CD4-positive, alpha-beta T cell treated with Interleukin-6 for 4 hours (primary cell): ENCODE data around the gene SUMF1.

ENCODE experiments used
- DNase-seq: peaks from one replicate; pipeline ENCODE4 v3.0.0-alpha.2; 2020; ENCODE audit warnings: mixed read lengths

The SUMF1 gene

GRCh38 chr3:4411236-4411635 lies 55.8 kb downstream of the SUMF1 start:
- no peak for DNase-seq

- DNase-seq: no peak
Observed at GRCh38 chr3:4410606-4411005, 56.5 kb downstream of the SUMF1 start.

- DNase-seq: no peak
Observed at GRCh38 chr3:4409971-4410573, 57.0 kb downstream of the SUMF1 start.

- DNase-seq: no peak
Observed at GRCh38 chr3:4409415-4409814, 57.7 kb downstream of the SUMF1 start.

GRCh38 chr3:4408958-4409357 lies 58.1 kb downstream of the SUMF1 start:
- DNase-seq: no peak

- DNase-seq: no peak
Observed at GRCh38 chr3:4407941-4408340, 59.1 kb downstream of the SUMF1 start.

GRCh38 chr3:4406746-4407568 lies 60.1 kb downstream of the SUMF1 start:
- no peak for DNase-seq

GRCh38 chr3:4404881-4405280 lies 62.2 kb downstream of the SUMF1 start:
- no peak for DNase-seq

- DNase-seq: no peak
Observed at GRCh38 chr3:4401441-4401840, 65.6 kb downstream of the SUMF1 start.

GRCh38 chr3:4399476-4399875 lies 67.6 kb downstream of the SUMF1 start:
- DNase-seq: no peak

- DNase-seq: no peak
Observed at GRCh38 chr3:4398941-4399245, 68.2 kb downstream of the SUMF1 start.

GRCh38 chr3:4398120-4398940 lies 68.7 kb downstream of the SUMF1 start:
- DNase-seq: no peak

GRCh38 chr3:4397466-4397865 lies 69.6 kb downstream of the SUMF1 start:
- no peak for DNase-seq

- no peak for DNase-seq
Observed at GRCh38 chr3:4396542-4396941, 70.5 kb downstream of the SUMF1 start.

- DNase-seq: no peak
Observed at GRCh38 chr3:4396006-4396405, 71.1 kb downstream of the SUMF1 start.

- DNase-seq: no peak
Observed at GRCh38 chr3:4395448-4395847, 71.6 kb downstream of the SUMF1 start.

GRCh38 chr3:4394567-4394966 lies 72.5 kb downstream of the SUMF1 start:
- no peak for DNase-seq

- peak; percentile 23 for DNase-seq
Observed at GRCh38 chr3:4394048-4394447, 73.0 kb downstream of the SUMF1 start.

GRCh38 chr3:4392992-4393391 lies 74.1 kb downstream of the SUMF1 start:
- DNase-seq: no peak

GRCh38 chr3:4387210-4388204 lies 79.6 kb downstream of the SUMF1 start:
- DNase-seq: no peak

GRCh38 chr3:4385201-4385600 lies 81.9 kb downstream of the SUMF1 start:
- DNase-seq: no peak

- no peak for DNase-seq
Observed at GRCh38 chr3:4380013-4380412, 87.1 kb downstream of the SUMF1 start.

- DNase-seq: no peak
Observed at GRCh38 chr3:4376499-4376898, 90.6 kb downstream of the SUMF1 start.
